Activated naive CD4-positive, alpha-beta T cell treated with anti-CD3 and anti-CD28 coated beads, Interleukin-2, amount 10 ng/mL, durations not matched to agents 7 days and 5 days (primary cell): ENCODE results near the gene PTBP1.

Source experiments
- CTCF ChIA-PET: fragments of 350-600 bp; sonication (Branson Sonifier 250); formaldehyde crosslinking; loops from one replicate; lab custom pipeline; 2021; ENCODE audit warnings: antibody characterized with exemption; lab: Charles Lee
- DNase-seq: peaks from one replicate; pipeline ENCODE4 v3.0.0-alpha.2; 2020
- H3K27ac Mint-ChIP-seq: one replicate; pipeline ENCODE4 v1.8.0; 2021; ENCODE audit warnings: mild to moderate bottlenecking, moderate library complexity, mixed read lengths
- H3K27me3 Mint-ChIP-seq: one replicate; pipeline ENCODE4 v1.8.0; 2021; ENCODE audit warnings: mild to moderate bottlenecking, mixed read lengths
- H3K36me3 Mint-ChIP-seq: one replicate; pipeline ENCODE4 v1.8.0; 2021; ENCODE audit warnings: mixed read lengths
- H3K4me1 Mint-ChIP-seq: one replicate; pipeline ENCODE4 v1.8.0; 2021; ENCODE audit warnings: mixed read lengths
- H3K4me3 Mint-ChIP-seq: one replicate; pipeline ENCODE4 v1.8.0; 2021; ENCODE audit warnings: mild to moderate bottlenecking, moderate library complexity, mixed read lengths
- H3K9me3 Mint-ChIP-seq: one replicate; pipeline ENCODE4 v1.8.0; 2021; ENCODE audit warnings: mixed read lengths

PTBP1 gene

DNA sequence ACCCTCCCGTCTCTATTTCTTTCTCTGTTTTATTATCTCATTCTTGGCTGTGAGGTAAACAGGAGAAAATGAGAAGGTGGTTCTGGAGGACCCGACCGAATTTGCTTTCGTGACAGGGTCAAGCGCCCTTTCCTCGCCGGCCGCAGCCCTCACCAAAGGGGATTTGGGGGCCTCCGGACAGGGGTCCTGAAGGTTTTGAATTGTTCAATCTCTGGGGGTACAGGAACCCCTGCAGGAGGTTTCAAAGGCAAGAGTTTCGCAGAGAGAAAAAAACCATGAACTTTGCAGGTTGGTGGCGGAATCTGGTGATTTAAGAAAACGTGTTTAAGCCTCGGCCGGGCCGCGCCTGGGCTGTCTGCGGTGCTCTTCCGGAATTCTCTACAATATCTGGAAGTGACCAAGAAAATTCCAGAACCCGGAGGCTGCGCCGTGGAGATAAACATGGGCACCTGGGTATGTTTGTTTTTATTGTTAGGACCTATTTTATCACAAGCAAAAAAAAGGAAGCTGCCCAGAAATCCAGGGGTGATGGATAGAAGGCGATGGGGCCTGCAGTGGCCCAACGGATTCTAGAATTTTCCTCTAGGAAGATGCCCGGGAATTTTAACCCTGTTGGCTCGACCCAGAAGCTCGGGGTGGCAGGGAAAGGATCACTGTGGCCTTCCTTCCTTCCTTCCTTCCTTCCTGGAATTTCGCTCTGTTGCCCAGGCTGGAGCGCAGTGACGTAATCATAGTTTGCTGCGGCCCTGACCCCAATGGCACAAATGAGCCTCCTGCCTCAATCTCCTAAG, 14.2 kb upstream of the PTBP1 start:
- Mint-ChIP-seq H3K36me3 (no peaks in the 10 kb centered on the region), H3K27ac (no peak overlapping the region), H3K4me1 (no peaks in the 10 kb centered on the region), H3K27me3 (peaks cover 47% of the 10 kb centered on the region), H3K9me3 (no peaks in the 10 kb centered on the region), H3K4me3 (no peak overlapping the region)
- DNase-seq = no peak
- CTCF ChIA-PET = no interaction called here

DNA sequence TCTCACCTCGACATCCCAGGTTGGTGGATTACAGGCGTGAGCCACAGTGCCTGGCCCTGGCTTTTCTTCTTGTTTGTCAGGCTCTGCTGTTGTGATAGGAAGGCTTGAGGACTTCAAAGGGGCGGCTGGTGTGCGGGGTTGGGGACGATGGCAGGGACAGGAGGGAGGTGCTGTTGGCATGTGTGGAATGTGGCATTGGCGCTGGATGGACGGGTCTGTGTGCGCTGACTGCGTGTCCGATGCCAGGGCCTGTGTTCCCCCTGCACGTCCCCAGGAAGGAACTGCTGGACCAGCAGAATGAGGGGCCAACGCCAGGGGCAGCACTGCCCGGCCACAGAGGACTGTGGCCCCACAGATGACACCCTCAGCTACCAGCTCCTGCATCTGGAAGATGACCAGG, 12.7 kb upstream of the PTBP1 start:
- no peak for DNase-seq
- Mint-ChIP-seq H3K27me3 (peaks cover 45% of the 10 kb centered on the region), H3K27ac (no peak overlapping the region), H3K4me1 (peaks cover 5% of the 10 kb centered on the region), H3K9me3 (no peaks in the 10 kb centered on the region), H3K4me3 (no peak overlapping the region), H3K36me3 (no peaks in the 10 kb centered on the region)
- CTCF ChIA-PET = no interaction called here

DNA sequence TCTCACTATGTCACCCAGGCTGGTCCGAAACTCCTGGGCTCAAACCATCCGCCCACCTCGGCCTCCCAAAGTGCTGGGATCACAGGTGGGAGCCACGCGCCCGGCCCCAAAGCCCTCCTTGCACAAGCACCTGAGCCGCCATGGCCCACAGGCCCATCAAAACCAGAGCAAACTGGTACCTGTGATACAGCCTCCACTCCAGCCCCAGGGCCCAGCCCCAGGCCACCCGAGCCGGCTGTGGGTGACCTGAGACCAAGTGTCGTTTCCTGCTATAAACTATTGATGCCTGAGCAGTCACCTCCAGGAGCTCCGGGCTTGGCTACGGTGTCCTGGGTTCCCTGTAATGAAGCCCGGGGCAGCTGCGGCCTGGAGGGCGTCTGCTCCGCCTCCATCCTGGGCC, 9.7 kb upstream of the PTBP1 start:
- CTCF ChIA-PET = no interaction called here

DNA sequence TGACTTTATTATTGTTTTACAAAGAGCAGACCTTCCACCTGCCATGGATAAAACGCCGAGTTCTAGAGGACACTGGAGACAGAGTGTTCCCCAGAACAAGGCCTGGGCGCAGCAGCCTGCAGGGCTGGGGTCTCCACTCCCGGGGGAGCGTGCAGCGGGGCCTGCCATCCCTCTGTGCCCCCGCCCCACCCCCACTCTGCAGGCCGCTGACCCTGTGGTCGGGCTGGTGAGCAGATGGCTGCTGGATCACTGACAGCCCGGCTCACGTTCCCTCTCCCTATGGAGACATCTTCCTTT, 8.6 kb upstream of the PTBP1 start:
- H3K36me3 Mint-ChIP-seq = no peaks in the 10 kb centered on the region
- no peaks in the 10 kb centered on the region for H3K9me3 Mint-ChIP-seq
- no peak overlapping the region for H3K4me3 Mint-ChIP-seq
- peak overlapping the region; percentile 64 for H3K27ac Mint-ChIP-seq
- H3K4me1 Mint-ChIP-seq = peaks cover 9% of the 10 kb centered on the region
- CTCF ChIA-PET = no interaction called here
- H3K27me3 Mint-ChIP-seq = peaks cover 41% of the 10 kb centered on the region
- DNase-seq = no peak

More for the DNA sequence above, 9.7 kb upstream of the PTBP1 start:
- Mint-ChIP-seq H3K4me1 (peaks cover 9% of the 10 kb centered on the region), H3K9me3 (no peaks in the 10 kb centered on the region), H3K27ac (no peak overlapping the region), H3K36me3 (no peaks in the 10 kb centered on the region), H3K27me3 (peaks cover 50% of the 10 kb centered on the region), H3K4me3 (no peak overlapping the region)
- DNase-seq = no peak

GRCh38 chr19:788983-789700, 8.1 kb upstream of the PTBP1 start:
- Mint-ChIP-seq H3K27ac (peak overlapping the region; percentile 64), H3K9me3 (no peaks in the 10 kb centered on the region), H3K27me3 (peaks cover 41% of the 10 kb centered on the region), H3K4me1 (peaks cover 9% of the 10 kb centered on the region), H3K36me3 (no peaks in the 10 kb centered on the region), H3K4me3 (no peak overlapping the region)
- no peak for DNase-seq
- CTCF ChIA-PET = no interaction called here

DNA sequence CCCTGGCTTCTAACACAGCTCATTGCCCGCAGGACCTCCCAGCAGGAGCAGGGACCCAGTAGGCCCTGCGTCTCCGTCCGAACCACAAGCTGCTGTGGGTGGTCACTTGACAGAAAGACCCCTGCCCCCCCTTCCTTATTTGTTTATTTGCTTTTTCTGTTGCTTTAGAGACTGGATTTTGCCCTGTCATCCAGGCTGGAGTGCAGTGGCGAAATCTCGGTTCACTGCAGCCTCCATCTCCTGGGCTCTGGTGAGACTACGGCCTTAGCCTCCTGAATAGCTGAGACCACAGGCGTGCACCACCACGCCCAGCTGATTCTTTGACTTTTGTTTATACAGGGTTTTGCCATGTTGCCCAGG, 7.6 kb upstream of the PTBP1 start:
- Mint-ChIP-seq H3K4me3 (no peak overlapping the region), H3K36me3 (no peaks in the 10 kb centered on the region), H3K27me3 (peaks cover 36% of the 10 kb centered on the region), H3K4me1 (peaks cover 9% of the 10 kb centered on the region), H3K9me3 (no peaks in the 10 kb centered on the region), H3K27ac (no peak overlapping the region)
- CTCF ChIA-PET = no interaction called here
- DNase-seq = no peak

- Mint-ChIP-seq H3K27ac (no peak overlapping the region), H3K27me3 (peaks cover 34% of the 10 kb centered on the region), H3K4me3 (no peak overlapping the region), H3K4me1 (peaks cover 9% of the 10 kb centered on the region), H3K36me3 (no peaks in the 10 kb centered on the region), H3K9me3 (no peaks in the 10 kb centered on the region)
- DNase-seq = no peak
- CTCF ChIA-PET = interaction anchor here (0.6 kb wide), 1 partner anchor 119 kb away, joined by 3 read pairs; no protein-coding TSS in a partner anchor
Measured at GRCh38 chr19:791007-791566, 6.2 kb upstream of the PTBP1 start.

- Mint-ChIP-seq H3K4me1 (peaks cover 11% of the 10 kb centered on the region), H3K9me3 (no peaks in the 10 kb centered on the region), H3K27me3 (peaks cover 36% of the 10 kb centered on the region), H3K36me3 (no peaks in the 10 kb centered on the region), H3K4me3 (no peak overlapping the region), H3K27ac (no peak overlapping the region)
- CTCF ChIA-PET = interaction anchor here (0.6 to 1.5 kb wide), 2 partner anchors 21 to 120 kb away, joined by 3 read pairs; no protein-coding TSS in a partner anchor
- DNase-seq = no peak
Measured at GRCh38 chr19:791567-792305, 5.5 kb upstream of the PTBP1 start.

- no peak overlapping the region for H3K4me3 Mint-ChIP-seq
- H3K9me3 Mint-ChIP-seq = no peaks in the 10 kb centered on the region
- no peak overlapping the region for H3K27ac Mint-ChIP-seq
- CTCF ChIA-PET = interaction anchor here (1.5 kb wide), 1 partner anchor 22 kb away, joined by 3 read pairs; no protein-coding TSS in a partner anchor
- DNase-seq = no peak
- H3K4me1 Mint-ChIP-seq = peaks cover 13% of the 10 kb centered on the region
- H3K36me3 Mint-ChIP-seq = no peaks in the 10 kb centered on the region
- peaks cover 39% of the 10 kb centered on the region for H3K27me3 Mint-ChIP-seq
Measured at GRCh38 chr19:792306-792885, 4.9 kb upstream of the PTBP1 start.

GRCh38 chr19:793806-794205, 3.4 kb upstream of the PTBP1 start:
- peaks cover 3% of the 10 kb centered on the region for H3K36me3 Mint-ChIP-seq
- CTCF ChIA-PET = no interaction called here
- no peak overlapping the region for H3K4me3 Mint-ChIP-seq
- H3K27ac Mint-ChIP-seq = no peak overlapping the region
- peaks cover 13% of the 10 kb centered on the region for H3K4me1 Mint-ChIP-seq
- no peak for DNase-seq
- no peaks in the 10 kb centered on the region for H3K9me3 Mint-ChIP-seq
- H3K27me3 Mint-ChIP-seq = peaks cover 36% of the 10 kb centered on the region

DNA sequence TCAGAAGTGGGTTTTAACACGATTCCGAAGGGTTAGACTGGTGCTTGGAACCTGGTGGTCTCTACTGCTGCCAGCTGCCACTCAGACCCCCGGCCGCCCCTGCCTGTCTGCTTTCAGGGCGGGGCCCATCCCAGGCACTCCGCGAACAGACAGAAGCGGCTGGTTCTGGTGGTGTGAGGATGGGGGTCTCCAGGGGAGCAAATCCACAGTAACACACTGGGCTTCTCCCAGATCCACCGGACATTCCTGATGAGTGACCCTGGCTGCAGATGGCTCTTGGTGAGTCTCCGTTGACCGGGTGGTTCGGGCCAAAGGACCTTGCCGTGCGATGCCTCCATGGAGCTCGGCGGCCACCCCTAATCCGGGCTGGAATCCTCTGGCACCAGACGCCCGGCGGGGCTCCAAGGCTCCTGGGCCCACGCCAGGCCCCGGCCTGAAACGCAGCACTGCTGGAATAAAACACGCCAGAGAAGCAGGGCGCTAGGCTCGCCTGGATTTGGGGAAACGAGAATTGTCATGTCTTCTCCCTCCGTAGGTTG, 2.1 kb upstream of the PTBP1 start:
- Mint-ChIP-seq H3K9me3 (no peaks in the 10 kb centered on the region), H3K27me3 (peaks cover 23% of the 10 kb centered on the region), H3K36me3 (peaks cover 16% of the 10 kb centered on the region), H3K4me1 (peaks cover 14% of the 10 kb centered on the region), H3K27ac (no peak overlapping the region), H3K4me3 (no peak overlapping the region)
- DNase-seq = no peak
- CTCF ChIA-PET = no interaction called here

DNA sequence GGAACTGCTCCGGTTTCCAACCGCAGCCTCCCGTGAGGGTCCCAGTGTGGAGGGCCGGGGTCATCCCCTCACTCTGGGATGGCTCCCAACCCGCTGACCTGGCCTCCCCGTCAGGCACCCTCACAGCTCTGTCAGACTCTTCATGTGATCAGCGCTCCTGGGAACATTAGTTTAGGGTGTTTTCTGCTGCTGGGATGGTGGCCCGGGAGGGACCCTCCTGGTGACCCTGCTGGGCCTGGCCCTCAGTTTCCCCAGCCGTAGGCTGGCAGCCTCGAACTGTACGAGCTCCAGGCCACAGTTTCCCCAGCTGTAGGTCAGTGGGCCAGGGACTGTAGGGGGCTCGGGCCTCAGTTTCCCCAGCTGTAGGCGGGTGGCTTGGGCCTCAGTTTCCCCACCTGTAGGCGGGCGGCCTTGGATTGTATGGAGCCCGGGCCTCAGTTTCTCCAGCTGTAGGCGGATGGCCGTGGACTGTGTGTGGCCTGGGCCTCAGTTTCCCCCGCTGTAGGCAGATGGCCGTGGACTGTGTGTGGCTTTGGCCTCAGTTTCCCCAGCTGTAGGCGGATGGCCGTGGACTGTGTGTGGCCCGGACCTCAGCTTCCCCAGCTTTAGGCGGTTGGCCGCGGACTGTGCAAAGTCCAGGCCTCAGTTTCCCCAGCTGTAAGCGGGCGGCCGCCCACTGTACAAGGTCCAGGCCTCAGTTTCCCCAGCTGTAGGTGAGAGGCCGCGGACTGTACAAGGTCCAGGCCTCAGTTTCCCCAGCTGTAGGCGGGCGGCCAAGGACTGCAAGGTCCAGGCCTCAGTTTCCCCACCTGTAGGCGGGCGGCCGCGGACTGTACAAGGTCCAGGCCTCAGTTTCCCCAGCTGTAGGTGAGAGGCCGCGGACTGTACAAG, 1.3 kb upstream of the PTBP1 start:
- H3K4me3 Mint-ChIP-seq = peak overlapping the region; percentile 28
- H3K27ac Mint-ChIP-seq = no peak overlapping the region
- peaks cover 21% of the 10 kb centered on the region for H3K36me3 Mint-ChIP-seq
- H3K27me3 Mint-ChIP-seq = peaks cover 16% of the 10 kb centered on the region
- no peak for DNase-seq
- peaks cover 21% of the 10 kb centered on the region for H3K4me1 Mint-ChIP-seq
- CTCF ChIA-PET = interaction anchor here (0.5 kb wide), 1 partner anchor 25 kb away, joined by 3 read pairs; no protein-coding TSS in a partner anchor
- no peaks in the 10 kb centered on the region for H3K9me3 Mint-ChIP-seq
